ENCODE results near the gene RARA.

The RARA gene

DNA sequence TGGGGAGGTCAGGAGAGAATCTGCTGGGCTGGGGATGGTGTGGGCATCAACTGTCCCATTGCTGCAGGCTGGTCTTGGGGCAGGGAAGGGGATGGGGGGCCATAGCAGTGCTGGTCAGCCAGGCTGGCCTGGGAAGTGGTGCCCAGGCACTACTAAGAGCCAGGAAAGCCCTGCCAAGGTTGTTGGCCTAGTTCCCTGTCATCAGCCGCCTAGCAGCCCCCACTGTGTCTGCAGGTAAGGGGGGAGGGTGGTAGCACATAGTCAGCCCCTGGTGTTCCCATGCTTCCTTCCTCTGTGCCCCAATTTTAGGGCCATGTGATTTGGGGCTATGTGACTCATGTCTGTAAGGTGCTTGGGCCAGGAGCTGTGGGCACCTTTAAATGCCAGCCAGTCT, 37.8 kb downstream of the RARA start:
- no peak for DNase-seq

GRCh38 chr17:40347319-40348135, 38.5 kb downstream of the RARA start:
- no peak for DNase-seq

DNA sequence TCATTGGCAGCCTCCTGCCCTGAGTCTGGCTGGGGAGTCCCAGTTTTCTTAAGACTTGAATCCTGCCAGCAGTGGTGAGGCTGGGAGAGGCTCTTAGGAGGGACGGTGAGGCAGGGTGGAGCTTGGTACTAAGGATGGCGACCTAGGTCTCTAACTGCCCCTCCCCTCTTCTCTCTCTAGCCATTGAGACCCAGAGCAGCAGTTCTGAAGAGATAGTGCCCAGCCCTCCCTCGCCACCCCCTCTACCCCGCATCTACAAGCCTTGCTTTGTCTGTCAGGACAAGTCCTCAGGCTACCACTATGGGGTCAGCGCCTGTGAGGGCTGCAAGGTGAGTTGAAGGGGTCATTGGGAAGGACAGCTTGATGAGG, 39.1 kb downstream of the RARA start:
- no peak for DNase-seq

GRCh38 chr17:40348562-40349476, 39.8 kb downstream of the RARA start:
- DNase-seq = no peak

GRCh38 chr17:40349477-40349894, 40.5 kb downstream of the RARA start:
- no peak for DNase-seq

GRCh38 chr17:40349895-40350688, 41.1 kb downstream of the RARA start:
- no peak for DNase-seq

- no peak for DNase-seq
Observed at GRCh38 chr17:40350689-40351358, 41.8 kb downstream of the RARA start.

- no peak for DNase-seq
Observed at GRCh38 chr17:40351359-40352236, 42.6 kb downstream of the RARA start.

- no peak for DNase-seq
Observed at GRCh38 chr17:40352237-40352778, 43.3 kb downstream of the RARA start.

DNA sequence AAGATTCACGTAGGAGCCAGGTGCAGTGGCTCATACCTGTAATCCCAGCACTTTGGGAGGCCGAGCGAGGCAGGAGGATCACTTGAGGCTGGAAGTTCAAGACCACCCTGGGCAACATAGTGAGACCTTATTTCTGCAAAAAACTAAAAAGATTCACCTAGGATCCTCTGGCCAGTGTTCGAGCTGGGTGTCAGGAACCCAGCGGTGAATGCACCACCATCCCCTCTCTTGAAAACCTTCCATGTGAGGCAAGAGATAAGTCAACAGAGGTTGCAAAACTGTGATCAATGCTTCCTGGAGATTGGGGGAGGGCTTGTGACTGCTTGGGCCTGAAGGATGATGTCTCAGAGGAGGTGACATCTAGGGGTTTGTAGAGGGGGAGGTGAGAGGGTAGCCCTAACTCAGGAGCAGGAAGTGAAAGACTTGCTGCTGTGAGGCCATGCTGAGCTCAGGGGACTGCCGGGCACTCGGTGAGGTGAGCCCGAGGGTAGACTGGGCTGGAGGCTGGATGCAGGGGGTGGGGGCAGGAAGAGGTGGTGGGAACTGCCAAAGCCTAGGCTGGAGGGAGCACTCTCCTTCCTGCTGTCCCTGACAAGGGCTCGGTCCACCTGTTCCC, 43.9 kb downstream of the RARA start:
- no peak for DNase-seq

- DNase-seq = no peak
Observed at GRCh38 chr17:40354221-40355122, 45.5 kb downstream of the RARA start.

- DNase-seq = peak; percentile 80
Observed at GRCh38 chr17:40355123-40355803, 46.3 kb downstream of the RARA start.

GRCh38 chr17:40355804-40356758, 47.1 kb downstream of the RARA start:
- no peak for DNase-seq

GRCh38 chr17:40356990-40357881, 48.3 kb downstream of the RARA start:
- DNase-seq = no peak

DNA sequence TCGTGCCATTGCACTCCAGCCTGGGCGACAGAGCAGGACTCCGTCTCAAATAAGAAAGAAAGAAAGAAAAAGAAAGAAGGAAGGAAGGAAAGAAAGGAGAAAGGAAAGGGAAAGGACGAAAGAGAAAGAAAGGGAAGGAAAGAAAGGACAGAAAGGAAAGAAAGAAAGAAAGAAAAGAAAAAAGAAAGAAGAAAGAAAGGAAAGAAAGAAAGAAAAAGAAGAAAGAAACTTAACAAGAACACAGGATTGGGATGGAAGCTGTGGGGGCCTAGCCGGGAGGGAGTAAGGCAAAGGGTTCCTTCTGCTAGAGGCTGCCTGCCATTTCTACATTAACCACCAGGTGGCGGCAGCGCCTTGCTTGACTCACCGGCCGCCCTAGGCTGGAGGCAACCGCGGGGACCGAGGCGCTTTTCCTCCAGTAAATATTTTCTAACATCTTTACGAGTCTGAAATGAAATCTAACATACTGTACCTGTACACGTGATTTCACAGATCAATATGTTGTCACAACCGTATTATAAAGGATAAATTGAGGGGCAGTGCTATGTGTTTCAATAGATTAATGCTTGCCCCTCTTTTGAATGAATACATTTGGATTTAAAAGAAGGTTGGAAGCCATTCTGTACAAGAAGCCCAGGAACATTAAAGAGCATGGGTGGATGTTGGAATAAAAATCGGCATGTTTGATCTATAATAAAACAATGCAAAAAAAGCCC, 49.5 kb downstream of the RARA start:
- peak; percentile 90 for DNase-seq

DNA sequence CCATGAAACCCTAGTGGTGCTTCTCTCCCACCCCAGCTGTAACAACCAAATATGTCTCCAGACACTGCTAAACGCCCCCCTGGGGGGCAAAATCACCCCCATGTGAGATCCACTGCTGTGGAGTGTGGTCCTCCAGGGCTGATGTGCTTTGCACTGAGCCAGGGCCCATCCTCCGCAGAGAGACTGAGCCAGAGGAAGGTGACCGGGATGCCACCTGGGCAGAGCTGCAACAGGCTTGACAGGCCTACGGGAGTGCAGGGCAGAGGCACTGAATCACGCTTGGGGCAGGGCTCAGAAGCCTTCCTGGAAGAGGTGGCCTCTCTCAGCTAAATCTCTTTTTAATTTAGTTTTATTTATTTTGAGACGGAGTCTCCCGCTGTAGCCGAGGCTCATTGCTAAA, 51.1 kb downstream of the RARA start:
- DNase-seq = no peak
